Measurements from ENCODE around the gene EPG5.
A peak's percentile ranks its signal among the peaks of the same experiment; 100 is the strongest.

- TF ChIP-seq CTCF (IDR thresholded peaks at IDR 0.05; ENCODE audit: poor library complexity) (peak; percentile 46), EZH2 (IDR thresholded peaks at IDR 0.05; ENCODE audit: borderline replicate concordance) (no peak)
Measured at GRCh38 chr18:45839414-45840395, 127.4 kb downstream of the EPG5 start.
